ENCODE data around the gene PHC2.

GRCh38 chr1:33330906-33331305 lies 100.0 kb downstream of the PHC2 start:
- TF ChIP-seq POLR2A (IDR thresholded peaks at IDR 0.05) (no peak), CTCF (IDR thresholded peaks at IDR 0.05) (no peak)

All from heart left ventricle (tissue), 13 donors.